SJSA1 (cell line): Measurements from ENCODE around the gene MAPK14. TPM values are rescaled to one million over a fixed set of nuclear protein-coding genes. Genes with fewer than 3 reads are reported as not detected.

Experiments
- DNase-seq, 2 experiments: peaks; one replicate each; pipeline ENCODE4 v3.0.0-alpha.2; 2015 to 2020; ENCODE audit warnings: low spot score in 2 of 2, low read depth in 1 of 2
- H3K27ac ChIP-seq: fragments of 250-450 bp; sonication (Bioruptor Pico); 2 replicates; pipeline ENCODE4 v1.5.1; 2020; ENCODE audit warnings: mild to moderate bottlenecking, moderate library complexity
- H3K27me3 ChIP-seq: fragments of 250-450 bp; sonication (Bioruptor Pico); replicated peaks from 2 replicates; pipeline ENCODE4 v1.5.1; 2020; ENCODE audit warnings: mild to moderate bottlenecking, moderate library complexity
- H3K36me3 ChIP-seq: fragments of 250-450 bp; sonication (Bioruptor Pico); 2 replicates; pipeline ENCODE4 v1.5.1; 2020; ENCODE audit warnings: mild to moderate bottlenecking
- H3K4me1 ChIP-seq: fragments of 250-450 bp; sonication (Bioruptor Pico); replicated peaks from 2 replicates; pipeline ENCODE4 v1.6.1; 2021; ENCODE audit warnings: mild to moderate bottlenecking
- H3K4me3 ChIP-seq: fragments of 250-450 bp; sonication (Bioruptor Pico); 2 replicates; pipeline ENCODE4 v1.5.1; 2020; ENCODE audit warnings: mild to moderate bottlenecking
- H3K9me3 ChIP-seq: fragments of 250-450 bp; sonication (Bioruptor Pico); replicated peaks from 2 replicates; pipeline ENCODE4 v1.5.1; 2020; ENCODE audit warnings: mild to moderate bottlenecking
- total RNA-seq: library from RNA; depleted of rRNA; stranded (reverse); fragments of >200 nt; shearing (Covaris generic); gene quantifications from 2 replicates; pipeline ENCODE4 v1.2.3, GENCODE V29; 2014

MAPK14 gene
- total RNA-seq, 1 experiment from 2014 or later, result 60.9 TPM

- Histone ChIP-seq H3K27ac (no peak overlapping the region), H3K4me3 (no peak overlapping the region), H3K9me3 (no peaks in the 10 kb centered on the region), H3K27me3 (no peaks in the 10 kb centered on the region), H3K36me3 (peaks cover 51% of the 10 kb centered on the region), H3K4me1 (no peaks in the 10 kb centered on the region)
- no peak for DNase-seq
Observed at GRCh38 chr6:36110050-36110449, 82.4 kb downstream of the MAPK14 start.

GRCh38 chr6:36110863-36111262 is 83.3 kb downstream of the MAPK14 start:
- Histone ChIP-seq H3K4me3 (no peak overlapping the region), H3K27ac (no peak overlapping the region)

GRCh38 chr6:36111526-36111925 is 83.9 kb downstream of the MAPK14 start:
- Histone ChIP-seq H3K36me3 (peaks cover 42% of the 10 kb centered on the region), H3K27me3 (no peaks in the 10 kb centered on the region), H3K27ac (no peak overlapping the region), H3K4me3 (no peak overlapping the region), H3K9me3 (no peaks in the 10 kb centered on the region), H3K4me1 (no peaks in the 10 kb centered on the region)
- DNase-seq, result no peak

More at GRCh38 chr6:36110863-36111262, 83.3 kb downstream of the MAPK14 start:
- Histone ChIP-seq H3K36me3 (peaks cover 44% of the 10 kb centered on the region), H3K4me1 (no peaks in the 10 kb centered on the region), H3K27me3 (no peaks in the 10 kb centered on the region), H3K9me3 (no peaks in the 10 kb centered on the region)
- DNase-seq, result no peak

- H3K9me3 ChIP-seq, result no peaks in the 10 kb centered on the region
- no peaks in the 10 kb centered on the region for H3K4me1 ChIP-seq
- no peak overlapping the region for H3K4me3 ChIP-seq
- H3K27me3 ChIP-seq, result no peaks in the 10 kb centered on the region
- H3K36me3 ChIP-seq, result peaks cover 29% of the 10 kb centered on the region
- no peak overlapping the region for H3K27ac ChIP-seq
- DNase-seq, result no peak
Observed at GRCh38 chr6:36113049-36113448, 85.4 kb downstream of the MAPK14 start.

- H3K27ac ChIP-seq, result no peak overlapping the region
Observed at GRCh38 chr6:36113703-36114102, 86.1 kb downstream of the MAPK14 start.

GRCh38 chr6:36114798-36115408 is 87.3 kb downstream of the MAPK14 start:
- Histone ChIP-seq H3K9me3 (no peaks in the 10 kb centered on the region), H3K36me3 (peaks cover 10% of the 10 kb centered on the region), H3K27me3 (no peaks in the 10 kb centered on the region), H3K4me1 (no peaks in the 10 kb centered on the region), H3K27ac (no peak overlapping the region), H3K4me3 (no peak overlapping the region)
- no peak for DNase-seq

More at GRCh38 chr6:36113703-36114102, 86.1 kb downstream of the MAPK14 start:
- Histone ChIP-seq H3K36me3 (peaks cover 22% of the 10 kb centered on the region), H3K4me1 (no peaks in the 10 kb centered on the region), H3K4me3 (no peak overlapping the region), H3K9me3 (no peaks in the 10 kb centered on the region), H3K27me3 (no peaks in the 10 kb centered on the region)
- no peak for DNase-seq

- H3K36me3 ChIP-seq, result peaks cover 6% of the 10 kb centered on the region
- H3K4me1 ChIP-seq, result no peaks in the 10 kb centered on the region
- H3K27me3 ChIP-seq, result no peaks in the 10 kb centered on the region
- no peak overlapping the region for H3K27ac ChIP-seq
- no peak for DNase-seq
- no peak overlapping the region for H3K4me3 ChIP-seq
- H3K9me3 ChIP-seq, result no peaks in the 10 kb centered on the region
Observed at GRCh38 chr6:36115412-36115811, 87.8 kb downstream of the MAPK14 start.

- Histone ChIP-seq H3K9me3 (no peaks in the 10 kb centered on the region), H3K4me1 (no peaks in the 10 kb centered on the region), H3K36me3 (peaks cover 4% of the 10 kb centered on the region), H3K27ac (no peak overlapping the region), H3K4me3 (no peak overlapping the region), H3K27me3 (no peaks in the 10 kb centered on the region)
- DNase-seq, result no peak
Observed at GRCh38 chr6:36116066-36116864, 88.7 kb downstream of the MAPK14 start.

- Histone ChIP-seq H3K27me3 (no peaks in the 10 kb centered on the region), H3K36me3 (no peaks in the 10 kb centered on the region; the same call in 1 of the 2 replicates), H3K9me3 (no peaks in the 10 kb centered on the region), H3K4me3 (no peak overlapping the region), H3K4me1 (no peaks in the 10 kb centered on the region), H3K27ac (no peak overlapping the region)
- DNase-seq, result no peak
Observed at GRCh38 chr6:36116943-36117342, 89.3 kb downstream of the MAPK14 start.

GRCh38 chr6:36117658-36118549 is 90.3 kb downstream of the MAPK14 start:
- DNase-seq, result no peak
- H3K9me3 ChIP-seq, result no peaks in the 10 kb centered on the region
- no peaks in the 10 kb centered on the region; the same call in 1 of the 2 replicates for H3K36me3 ChIP-seq

GRCh38 chr6:36118550-36119107 is 91.0 kb downstream of the MAPK14 start:
- Histone ChIP-seq H3K9me3 (no peaks in the 10 kb centered on the region), H3K4me1 (no peaks in the 10 kb centered on the region)
- DNase-seq, result no peak

More at GRCh38 chr6:36117658-36118549, 90.3 kb downstream of the MAPK14 start:
- no peaks in the 10 kb centered on the region for H3K4me1 ChIP-seq
- H3K4me3 ChIP-seq, result no peak overlapping the region
- no peaks in the 10 kb centered on the region for H3K27me3 ChIP-seq
- no peak overlapping the region for H3K27ac ChIP-seq

GRCh38 chr6:36119209-36119608 is 91.6 kb downstream of the MAPK14 start:
- no peaks in the 10 kb centered on the region for H3K9me3 ChIP-seq
- H3K27me3 ChIP-seq, result no peaks in the 10 kb centered on the region
- no peaks in the 10 kb centered on the region for H3K36me3 ChIP-seq
- H3K4me1 ChIP-seq, result no peaks in the 10 kb centered on the region
- no peak for DNase-seq
- H3K4me3 ChIP-seq, result no peak overlapping the region
- H3K27ac ChIP-seq, result no peak overlapping the region

More at GRCh38 chr6:36118550-36119107, 91.0 kb downstream of the MAPK14 start:
- Histone ChIP-seq H3K36me3 (no peaks in the 10 kb centered on the region; the same call in 1 of the 2 replicates), H3K27ac (no peak overlapping the region), H3K27me3 (no peaks in the 10 kb centered on the region), H3K4me3 (no peak overlapping the region)

- no peak for DNase-seq
- H3K4me1 ChIP-seq, result no peaks in the 10 kb centered on the region
- no peak overlapping the region for H3K27ac ChIP-seq
- H3K4me3 ChIP-seq, result no peak overlapping the region
- H3K9me3 ChIP-seq, result no peaks in the 10 kb centered on the region
- H3K27me3 ChIP-seq, result no peaks in the 10 kb centered on the region
- no peaks in the 10 kb centered on the region for H3K36me3 ChIP-seq
Observed at GRCh38 chr6:36120018-36120417, 92.4 kb downstream of the MAPK14 start.
